PC-3 (cell line): ENCODE data around the gene SRSF7. TPM values are rescaled to one million over a fixed set of nuclear protein-coding genes. Genes with fewer than 3 reads are reported as not detected.

ENCODE experiments used
- ATAC-seq: fragments of 200-7000 bp; cut with Tn5 transposase; 2 replicates; pipeline ENCODE4 v1.9.1; 2020; ENCODE audit warnings: mild to moderate bottlenecking, moderate library complexity
- BruUV-seq: library from RNA; stranded (reverse); fragments of 400-500 nt; replicated peaks from 2 replicates; lab custom pipeline; 2021; lab: Mats Ljungman, UMichigan
- CTCF ChIA-PET: fragments of 300-600 bp; sonication (Branson Sonifier 250); formaldehyde crosslinking; loops from one replicate; lab custom pipeline; 2022; ENCODE audit warnings: antibody characterized with exemption; lab: Charles Lee
- POLR2A ChIA-PET: fragments of 300-600 bp; sonication (Branson Sonifier 250); formaldehyde crosslinking; loops from one replicate; lab custom pipeline; 2022; ENCODE audit warnings: antibody characterized with exemption; ENCODE audit not compliant: unreplicated experiment; lab: Charles Lee
- DNase-seq: peaks from one replicate; pipeline ENCODE4 v3.0.0-alpha.2; 2015
- H2AFZ ChIP-seq: fragments of 300-600 bp; sonication (generic); 2 replicates; pipeline ENCODE4 v1.6.0; 2016; ENCODE audit warnings: antibody characterized with exemption, low read length
- H3F3A ChIP-seq: fragments of 300-600 bp; sonication (generic); one replicate; pipeline ENCODE4 v1.6.0; 2017; ENCODE audit warnings: antibody characterized with exemption, low read length, control low read depth, mild to moderate bottlenecking; ENCODE audit not compliant: unreplicated experiment
- H3K27ac ChIP-seq: fragments of 300-600 bp; sonication (generic); 2 replicates; pipeline ENCODE4 v1.5.1; 2016; ENCODE audit warnings: mild to moderate bottlenecking, low read length
- H3K27me3 ChIP-seq: fragments of 300-600 bp; sonication (generic); 2 replicates; pipeline ENCODE4 v1.6.1; 2016; ENCODE audit warnings: low read length, mixed read lengths
- H3K36me3 ChIP-seq: fragments of 300-600 bp; sonication (generic); 2 replicates; pipeline ENCODE4 v1.6.1; 2016; ENCODE audit warnings: low read depth, mixed run types, low read length, mixed read lengths
- H3K4me1 ChIP-seq: fragments of 300-600 bp; sonication (generic); 2 replicates; pipeline ENCODE4 v1.5.1; 2016; ENCODE audit warnings: low read length; ENCODE audit not compliant: insufficient read depth
- H3K4me2 ChIP-seq: fragments of 300-600 bp; sonication (generic); 2 replicates; pipeline ENCODE4 v1.6.0; 2016; ENCODE audit warnings: low read length
- H3K4me3 ChIP-seq: fragments of 300-600 bp; sonication (generic); 2 replicates; pipeline ENCODE4 v1.5.1; 2016; ENCODE audit warnings: mild to moderate bottlenecking, low read length, mixed read lengths
- H3K79me2 ChIP-seq: fragments of 300-600 bp; sonication (generic); 2 replicates; pipeline ENCODE4 v1.6.1; 2017; ENCODE audit warnings: low read length, mixed read lengths
- H3K9ac ChIP-seq: fragments of 300-600 bp; sonication (generic); 2 replicates; pipeline ENCODE4 v1.6.0; 2016; ENCODE audit warnings: mild to moderate bottlenecking, low read length
- H3K9me2 ChIP-seq: fragments of 300-600 bp; sonication (generic); replicated peaks from 2 replicates; pipeline ENCODE4 v1.6.1; 2016; ENCODE audit warnings: mixed run types, low read length, mixed read lengths
- H3K9me3 ChIP-seq: fragments of 300-600 bp; sonication (generic); 2 replicates; pipeline ENCODE4 v1.6.1; 2016; ENCODE audit warnings: low read length, mixed read lengths
- H4K20me1 ChIP-seq: fragments of 300-600 bp; sonication (generic); 2 replicates; pipeline ENCODE4 v1.6.1; 2016; ENCODE audit warnings: low read length, mixed read lengths
- CTCF ChIP-seq: fragments of 300-600 bp; sonication (generic); conservative IDR thresholded peaks from 2 replicates; pipeline ENCODE4 v1.5.1; 2017; ENCODE audit warnings: antibody characterized with exemption, low read depth, mild to moderate bottlenecking, low read length
- EZH2 ChIP-seq: fragments of 300-600 bp; sonication (generic); IDR thresholded peaks from one replicate; pipeline ENCODE4 v1.6.1; 2017; ENCODE audit warnings: antibody characterized with exemption, mild to moderate bottlenecking, low read length; ENCODE audit not compliant: unreplicated experiment
- EZH2phosphoT487 ChIP-seq: fragments of 300-600 bp; sonication (generic); IDR thresholded peaks from 2 replicates; pipeline ENCODE4 v1.6.1; 2018; ENCODE audit warnings: mild to moderate bottlenecking, antibody characterized with exemption, low read length, borderline replicate concordance
- intact Hi-C: fragments of 100-400 bp; cut with micrococcal nuclease; formaldehyde crosslinking; loops from 2 replicates; pipeline ENCODE4 v1.9.0; 2023
- total RNA-seq: library from RNA; depleted of rRNA; stranded (reverse); fragments of >200 nt; gene quantifications from 2 replicates; pipeline ENCODE4 v1.2.3, GENCODE V29; 2014

The SRSF7 gene
- total RNA-seq, 1 experiment from 2014 or later: 160 TPM

DNA sequence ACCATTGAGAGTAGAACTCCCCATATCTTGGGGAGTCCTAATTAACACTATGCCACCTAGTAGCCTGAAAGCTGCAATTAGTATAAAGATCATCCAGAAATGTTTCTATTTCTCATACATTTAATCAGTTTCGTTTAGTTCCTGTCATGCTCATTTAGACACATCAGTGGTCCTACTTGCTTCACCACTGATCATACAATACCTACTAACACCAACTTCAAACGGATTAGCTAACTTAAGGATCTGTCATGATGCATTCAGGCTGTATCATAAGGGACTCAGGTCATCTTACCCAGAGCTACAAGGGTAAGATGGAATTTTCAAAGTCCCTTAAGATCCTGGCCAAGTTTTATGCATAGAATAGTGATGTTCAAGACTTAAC, 6.8 kb downstream of the SRSF7 start:
- Histone ChIP-seq H3K27ac (no peak overlapping the region), H3K4me2 (no peak overlapping the region), H4K20me1 (peaks cover 76% of the 10 kb centered on the region), H3K9me3 (no peaks in the 10 kb centered on the region), H3K79me2 (peaks cover 56% of the 10 kb centered on the region), H3K27me3 (no peaks in the 10 kb centered on the region), H3K4me3 (no peak overlapping the region), H3F3A (peaks cover 26% of the 10 kb centered on the region), H3K36me3 (peaks cover 66% of the 10 kb centered on the region), H3K4me1 (peaks cover 27% of the 10 kb centered on the region), H3K9me2 (no peaks in the 10 kb centered on the region), H3K9ac (no peak overlapping the region), H2AFZ (no peak overlapping the region)
- CTCF ChIA-PET: interaction anchor here (1.1 kb wide), 1 partner anchor 141 kb away, joined by 4 read pairs; no protein-coding TSS in a partner anchor
- ATAC-seq (no peak), DNase-seq (no peak)
- intact Hi-C loops: loop anchor here (5.0 kb wide), 2 partner anchors 33 to 93 kb away; partner anchors contain the start of gene GEMIN6
- TF ChIP-seq CTCF: no peak
- no peak for TF ChIP-seq EZH2phosphoT487
- BruUV-seq: no TSS peak
- POLR2A ChIA-PET: no interaction called here

GRCh38 chr2:38743672-38744398, 7.3 kb downstream of the SRSF7 start:
- Histone ChIP-seq H3K4me3 (no peak overlapping the region), H3K9me2 (no peaks in the 10 kb centered on the region), H3K9me3 (no peaks in the 10 kb centered on the region), H4K20me1 (peaks cover 71% of the 10 kb centered on the region), H3K9ac (no peak overlapping the region), H3K27ac (no peak overlapping the region), H3K79me2 (peaks cover 51% of the 10 kb centered on the region), H3K4me1 (peaks cover 21% of the 10 kb centered on the region), H2AFZ (no peak overlapping the region), H3K4me2 (no peak overlapping the region), H3K36me3 (peaks cover 62% of the 10 kb centered on the region), H3K27me3 (no peaks in the 10 kb centered on the region), H3F3A (peaks cover 26% of the 10 kb centered on the region)
- no peak for ATAC-seq
- BruUV-seq: no TSS peak
- DNase-seq: no peak
- CTCF ChIA-PET: interaction anchor here (1.1 kb wide), 1 partner anchor 141 kb away, joined by 4 read pairs; no protein-coding TSS in a partner anchor
- intact Hi-C loops: loop anchor here (5.0 kb wide), 2 partner anchors 33 to 93 kb away; partner anchors contain the start of gene GEMIN6
- POLR2A ChIA-PET: no interaction called here
- TF ChIP-seq EZH2phosphoT487 (no peak), CTCF (no peak), EZH2 (no peak)
